A549 (cell line): ENCODE data around the gene CTIF. TPM values are rescaled to one million over a fixed set of nuclear protein-coding genes. Genes with fewer than 3 reads are reported as not detected.

Experiments
- ATAC-seq, 2 experiments: fragments of 200-7000 bp in 1 of 2; fragments of >200 bp in 1 of 2; cut with Nextera tagmentation in 1 of 2; cut with Tn5 transposase in 1 of 2; 3 replicates each; pipeline versions ENCODE4 v1.8.0 to v1.9.1; 2018 to 2020; ENCODE audit warnings: mild to moderate bottlenecking in 1 of 2, moderate library complexity in 1 of 2
- CTCF ChIA-PET: fragments of 300-600 bp; sonication (Branson Sonifier 250); formaldehyde crosslinking; extraction: SDS; loops from one replicate; lab custom pipeline; 2021; ENCODE audit warnings: antibody characterized with exemption, inconsistent platforms; lab: Yijun Ruan, JAX
- POLR2A ChIA-PET: fragments of 350-600 bp; formaldehyde crosslinking; extraction: SDS; loops from one replicate; lab custom pipeline; 2021; ENCODE audit warnings: antibody characterized with exemption, inconsistent platforms; lab: Yijun Ruan, JAX
- DNase-seq, 2 experiments: peaks; one replicate each; pipeline versions ENCODE4 v3.0.0 to v3.0.0-alpha.2; 2011 to 2016; ENCODE audit warnings: low read depth in 1 of 2, low spot score in 1 of 2
- FAIRE-seq: peaks from 2 replicates; lab custom pipeline; 2011; peaks lifted over from hg19 to GRCh38; lab: Jason Lieb, UNC
- H3K27ac ChIP-seq, 2 experiments: fragments of >200 bp; sonication (Bioruptor Twin); formaldehyde crosslinking; 3 replicates each; pipeline ENCODE4 v1.5.1; 2016 to 2017
- H3K4me1 ChIP-seq: fragments of >200 bp; sonication (Bioruptor Twin); formaldehyde crosslinking; 3 replicates; pipeline ENCODE4 v1.6.1; 2016
- H3K4me2 ChIP-seq: fragments of >200 bp; sonication (Bioruptor Twin); formaldehyde crosslinking; 3 replicates; pipeline ENCODE4 v1.6.1; 2016
- H3K4me3 ChIP-seq: fragments of >200 bp; sonication (Bioruptor Twin); formaldehyde crosslinking; 3 replicates; pipeline ENCODE4 v1.5.1; 2016
- H3K9me3 ChIP-seq: fragments of >200 bp; sonication (Bioruptor Twin); formaldehyde crosslinking; 3 replicates; pipeline ENCODE4 v1.6.1; 2016
- BCL3 ChIP-seq: fragments of >200 bp; sonication (Bioruptor Twin); formaldehyde crosslinking; IDR thresholded peaks from 3 replicates; pipeline ENCODE4 v1.6.1; 2016
- BHLHE40 ChIP-seq: IDR thresholded peaks from 2 replicates; pipeline ENCODE4 v1.6.1; 2012; ENCODE audit warnings: low read depth, low read length, inconsistent platforms
- CBX2 ChIP-seq: fragments of 200-600 bp; sonication (generic); IDR thresholded peaks from 2 replicates; pipeline ENCODE4 v1.6.1; 2016; ENCODE audit warnings: low read depth, mild to moderate bottlenecking, borderline replicate concordance
- CBX8 ChIP-seq: fragments of 200-600 bp; sonication (generic); IDR thresholded peaks from 2 replicates; pipeline ENCODE4 v1.6.1; 2016
- CEBPB ChIP-seq, 2 experiments: fragments of >200 bp in 1 of 2; sonication (Bioruptor Twin) in 1 of 2; formaldehyde crosslinking in 1 of 2; IDR thresholded peaks; 2 replicates each; pipeline ENCODE4 v1.6.1; 2012 to 2016
- CHD2 ChIP-seq: fragments of 150-350 bp; IDR thresholded peaks from 2 replicates; pipeline ENCODE4 v1.6.1; 2014; ENCODE audit warnings: low read length; ENCODE audit not compliant: partially characterized antibody
- CTCF ChIP-seq: fragments of >200 bp; sonication (Bioruptor Twin); formaldehyde crosslinking; IDR thresholded peaks from 3 replicates; pipeline ENCODE4 v1.5.1; 2016
- EHF ChIP-seq: fragments of 250-450 bp; sonication (Bioruptor Pico); IDR thresholded peaks from 2 replicates; pipeline ENCODE4 v1.5.0; 2020; ENCODE audit warnings: mild to moderate bottlenecking
- EHMT2 ChIP-seq: fragments of 200-600 bp; sonication (generic); IDR thresholded peaks from 2 replicates; pipeline ENCODE4 v1.6.1; 2016; ENCODE audit warnings: antibody characterized with exemption, low read depth, mild to moderate bottlenecking, moderate library complexity
- ELK1 ChIP-seq: fragments of 150-350 bp; IDR thresholded peaks from 2 replicates; pipeline ENCODE4 v1.6.1; 2014; ENCODE audit warnings: low read depth, mild to moderate bottlenecking, low read length
- ESRRA ChIP-seq: fragments of 150-350 bp; IDR thresholded peaks from 2 replicates; pipeline ENCODE4 v1.6.1; 2014; ENCODE audit warnings: mild to moderate bottlenecking, low read length, borderline replicate concordance
- FOSL2 ChIP-seq, 2 experiments: fragments of 450-650 bp in 1 of 2; fragments of >200 bp in 1 of 2; sonication (Bioruptor Twin) in 1 of 2; formaldehyde crosslinking; IDR thresholded peaks; 2 replicates each; pipeline versions ENCODE4 v1.5.0 to v1.6.1; 2016 to 2020; ENCODE audit warnings: mild to moderate bottlenecking in 1 of 2, moderate library complexity in 1 of 2
- FOXS1 ChIP-seq: fragments of 250-450 bp; sonication (Bioruptor Pico); IDR thresholded peaks from 2 replicates; pipeline ENCODE4 v1.5.0; 2020; ENCODE audit warnings: mild to moderate bottlenecking, moderate library complexity
- GATA3 ChIP-seq: IDR thresholded peaks from 2 replicates; pipeline ENCODE4 v1.6.1; 2012; ENCODE audit warnings: borderline replicate concordance
- HDAC2 ChIP-seq: fragments of 200-600 bp; sonication (generic); IDR thresholded peaks from 2 replicates; pipeline ENCODE4 v1.6.1; 2016
- HOXA7 ChIP-seq: fragments of 250-450 bp; sonication (Bioruptor Pico); IDR thresholded peaks from 2 replicates; pipeline ENCODE4 v1.5.0; 2020; ENCODE audit warnings: mild to moderate bottlenecking, moderate library complexity
- HOXB13 ChIP-seq: fragments of 250-450 bp; sonication (Bioruptor Pico); IDR thresholded peaks from 2 replicates; pipeline ENCODE4 v1.5.0; 2020; ENCODE audit warnings: low read depth, mild to moderate bottlenecking, moderate library complexity
- JUNB ChIP-seq: fragments of >200 bp; sonication (Bioruptor Twin); formaldehyde crosslinking; IDR thresholded peaks from 2 replicates; pipeline ENCODE4 v1.6.1; 2016
- KDM5A ChIP-seq: fragments of 200-600 bp; sonication (generic); IDR thresholded peaks from 2 replicates; pipeline ENCODE4 v1.6.1; 2016; ENCODE audit warnings: antibody characterized with exemption, mild to moderate bottlenecking
- MAFK ChIP-seq: fragments of 450-650 bp; IDR thresholded peaks from 2 replicates; pipeline ENCODE4 v1.6.1; 2014; ENCODE audit not compliant: partially characterized antibody
- MYC ChIP-seq: IDR thresholded peaks from 2 replicates; pipeline ENCODE4 v1.6.1; 2012; ENCODE audit warnings: mild to moderate bottlenecking, inconsistent platforms, low read length, improper control_type of control experiment, borderline replicate concordance
- NFE2L2 ChIP-seq: fragments of 150-350 bp; conservative IDR thresholded peaks from 2 replicates; pipeline ENCODE4 v1.6.1; 2014; ENCODE audit warnings: low read length
- NPAS2 ChIP-seq: fragments of 250-450 bp; sonication (Bioruptor Pico); IDR thresholded peaks from 2 replicates; pipeline ENCODE4 v1.8.0; 2022; ENCODE audit warnings: mild to moderate bottlenecking, moderate library complexity, borderline replicate concordance
- NR3C1 ChIP-seq: fragments of >200 bp; sonication (Bioruptor Twin); formaldehyde crosslinking; IDR thresholded peaks from 3 replicates; pipeline ENCODE4 v1.6.1; 2017
- PBX3 ChIP-seq: IDR thresholded peaks from 2 replicates; pipeline ENCODE4 v1.6.1; 2012
- POLR2A ChIP-seq: IDR thresholded peaks from 2 replicates; pipeline ENCODE4 v1.6.1; 2012; ENCODE audit warnings: mild to moderate bottlenecking, low read length
- POLR2AphosphoS2 ChIP-seq: conservative IDR thresholded peaks from 2 replicates; pipeline ENCODE4 v1.6.1; 2012; ENCODE audit warnings: low read length, improper control_type of control experiment, inconsistent platforms
- RFX5 ChIP-seq: fragments of 450-650 bp; IDR thresholded peaks from 2 replicates; pipeline ENCODE4 v1.7.1; 2014; ENCODE audit warnings: antibody characterized with exemption, mild to moderate bottlenecking, moderate library complexity
- ZC3H11A ChIP-seq: fragments of 450-650 bp; IDR thresholded peaks from 2 replicates; pipeline ENCODE4 v1.6.1; 2014; ENCODE audit warnings: antibody characterized with exemption, mild to moderate bottlenecking
- ZFP36 ChIP-seq: fragments of 450-650 bp; IDR thresholded peaks from 2 replicates; pipeline ENCODE4 v1.6.1; 2014; ENCODE audit warnings: borderline replicate concordance; ENCODE audit not compliant: partially characterized antibody
- ZSCAN20 ChIP-seq: fragments of 250-450 bp; sonication (Bioruptor Pico); IDR thresholded peaks from 2 replicates; pipeline ENCODE4 v1.8.0; 2022; ENCODE audit warnings: mild to moderate bottlenecking, moderate library complexity
- WGBS: methylation state at CpG from one replicate; pipeline ENCODE4 v1.1.6; 2017; ENCODE audit errors: missing lambda C conversion rate; 5-methylcytosine and 5-hydroxymethylcytosine counted together
- polyA plus RNA-seq, 4 experiments: library from polyadenylated mRNA; depleted of rRNA in 3 of 4; stranded (reverse); fragments of >200 nt; fragmentation: RNase III in 1 of 4; extraction: RNeasy Plus Mini Kit Qiagen cat#74134 plus additional on column Dnase treatment in 1 of 4; gene quantifications; 2 replicates in 3 of 4; 3 replicates in 1 of 4; pipeline ENCODE4 v1.2.3, GENCODE V29; 2011 to 2017

The CTIF gene
- polyA plus RNA-seq, 2 of the 4 experiments (the other 2 are of a cell fraction): 17.0 to 24.7 TPM

- H3K4me1 ChIP-seq: no peaks in the 10 kb centered on the region
- no peak overlapping the region for H3K4me3 ChIP-seq
- POLR2A ChIA-PET: no interaction called here
- TF ChIP-seq NFE2L2: no peak
- TF ChIP-seq MAFK: no peak
- TF ChIP-seq ZSCAN20 (CRISPR knock-in tag): no peak
- no peak for TF ChIP-seq CBX8
- no peak for TF ChIP-seq CEBPB (IDR thresholded peaks at IDR 0.05)
- TF ChIP-seq FOSL2 (IDR thresholded peaks at IDR 0.05): no peak
- no peak for TF ChIP-seq FOSL2 (CRISPR knock-in tag; IDR thresholded peaks at IDR 0.05)
- TF ChIP-seq NR3C1: no peak
- TF ChIP-seq HDAC2: no peak
- TF ChIP-seq HOXB13 (CRISPR knock-in tag): no peak
- TF ChIP-seq POLR2A: no peak
- TF ChIP-seq PBX3: no peak
- no peak for TF ChIP-seq CTCF
- TF ChIP-seq BCL3: no peak
- no peak for TF ChIP-seq HOXA7 (CRISPR knock-in tag)
- no peak for TF ChIP-seq ESRRA
- no peak for TF ChIP-seq ELK1
- TF ChIP-seq POLR2AphosphoS2: no peak
- TF ChIP-seq CBX2: no peak
- H3K27ac ChIP-seq: no peak overlapping the region
- DNase-seq (no peak), ATAC-seq (no peak), FAIRE-seq (no peak)
- CTCF ChIA-PET: interaction anchor here (0.9 kb wide), 1 partner anchor 30 kb away, joined by 5 read pairs; no protein-coding TSS in a partner anchor
- 87% methylated on average over 8 of the region's 15 CpGs for WGBS
- no peaks in the 10 kb centered on the region for H3K9me3 ChIP-seq
- no peak overlapping the region for H3K4me2 ChIP-seq
These were observed 322.4 kb downstream of the CTIF start for GRCh38 chr18:48861181-48861708.

- Histone ChIP-seq H3K4me1 (no peaks in the 10 kb centered on the region), H3K4me3 (no peak overlapping the region), H3K9me3 (no peaks in the 10 kb centered on the region), H3K27ac (no peak overlapping the region), H3K4me2 (no peak overlapping the region)
- no peak for FAIRE-seq
- 92% methylated on average over 16 of the region's 16 CpGs for WGBS
- CTCF ChIA-PET: interaction anchor here (0.7 kb wide), 1 partner anchor 63 kb away, joined by 3 read pairs; no protein-coding TSS in a partner anchor
- no peak for DNase-seq
- no peak for ATAC-seq
- POLR2A ChIA-PET: no interaction called here
- TF ChIP-seq CHD2 (no peak), EHF (CRISPR knock-in tag) (no peak), KDM5A (no peak), NFE2L2 (no peak), GATA3 (no peak), BCL3 (no peak), CBX8 (no peak), ZC3H11A (no peak), JUNB (no peak), FOXS1 (CRISPR knock-in tag) (no peak), MAFK (no peak), RFX5 (no peak), EHMT2 (no peak), MYC (no peak), BHLHE40 (no peak), ZFP36 (no peak), CTCF (no peak), NPAS2 (CRISPR knock-in tag) (no peak)
These were observed 323.3 kb downstream of the CTIF start for GRCh38 chr18:48862132-48862531.
